ENCODE results near the gene ZNF804B. TPM values are rescaled to one million over a fixed set of nuclear protein-coding genes. Genes with fewer than 3 reads are reported as not detected.

ZNF804B gene
- total RNA-seq, 1 experiment from 2014 or later: not detected

DNA sequence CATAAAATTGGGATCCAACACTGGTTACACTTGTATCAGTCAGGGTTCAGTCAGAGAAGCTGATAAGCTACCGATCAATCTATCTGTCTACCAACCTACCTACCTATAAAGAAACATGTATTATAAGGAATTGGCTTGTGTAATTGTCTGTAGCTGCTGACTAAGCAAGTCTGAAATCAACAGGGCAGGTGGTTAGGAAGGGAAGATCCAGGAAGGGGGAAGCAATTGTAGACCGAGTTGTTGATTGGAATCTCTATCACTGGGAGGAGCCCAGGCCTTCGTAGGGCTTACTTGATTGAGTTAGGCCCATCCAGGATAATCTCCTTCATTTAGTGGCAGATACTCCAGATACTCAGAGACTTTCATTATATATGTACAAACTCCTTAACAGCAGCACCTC, 307.5 kb downstream of the ZNF804B start:
- no peaks in the 10 kb centered on the region for H4K20me1 ChIP-seq (ENCODE audit: low read length)
- no peaks in the 10 kb centered on the region for H3K9me3 ChIP-seq (ENCODE audit: low read length)
- ChIA-PET CTCF (no interaction called here), POLR2A (ENCODE audit: unreplicated experiment) (no interaction called here)
- no peak for DNase-seq
- H3K4me3 ChIP-seq (ENCODE audit: low read length): no peak overlapping the region
- no peaks in the 10 kb centered on the region for H3K4me1 ChIP-seq (ENCODE audit: insufficient read depth, low read length)
- no peak overlapping the region for H2AFZ ChIP-seq (ENCODE audit: low read length)
- H3K79me2 ChIP-seq (ENCODE audit: low read length): no peaks in the 10 kb centered on the region
- no peaks in the 10 kb centered on the region for H3F3A ChIP-seq (ENCODE audit: low read length, unreplicated experiment)
- H3K4me2 ChIP-seq (ENCODE audit: low read length): no peak overlapping the region
- no TSS peak for BruUV-seq (replicated peaks)
- no peak overlapping the region for H3K27ac ChIP-seq (ENCODE audit: low read length)
- H3K27me3 ChIP-seq (ENCODE audit: low read length): no peaks in the 10 kb centered on the region
- ATAC-seq: no peak
- H3K36me3 ChIP-seq (ENCODE audit: low read depth, low read length): no peaks in the 10 kb centered on the region
- H3K9me2 ChIP-seq (replicated peaks; ENCODE audit: low read length): no peaks in the 10 kb centered on the region
- intact Hi-C loops (cut with micrococcal nuclease): no loop called here
- TF ChIP-seq CTCF (conservative IDR thresholded peaks at IDR 0.05; ENCODE audit: low read depth, low read length) (no peak), EZH2 (IDR thresholded peaks at IDR 0.05; ENCODE audit: low read length, unreplicated experiment) (no peak), EZH2phosphoT487 (IDR thresholded peaks at IDR 0.05; ENCODE audit: borderline replicate concordance, low read length) (no peak)
- H3K9ac ChIP-seq (ENCODE audit: low read length): no peak overlapping the region

GRCh38 chr7:89072081-89072480, 312.6 kb downstream of the ZNF804B start:
- TF ChIP-seq EZH2phosphoT487 (IDR thresholded peaks at IDR 0.05; ENCODE audit: borderline replicate concordance, low read length): no peak
- no peak for TF ChIP-seq CTCF (conservative IDR thresholded peaks at IDR 0.05; ENCODE audit: low read depth, low read length)
- TF ChIP-seq EZH2 (IDR thresholded peaks at IDR 0.05; ENCODE audit: low read length, unreplicated experiment): no peak
- intact Hi-C loops (cut with micrococcal nuclease): no loop called here
- Histone ChIP-seq H3K79me2 (ENCODE audit: low read length) (no peaks in the 10 kb centered on the region), H3K27me3 (ENCODE audit: low read length) (no peaks in the 10 kb centered on the region), H3F3A (ENCODE audit: low read length, unreplicated experiment) (no peaks in the 10 kb centered on the region), H4K20me1 (ENCODE audit: low read length) (no peaks in the 10 kb centered on the region), H3K9me2 (replicated peaks; ENCODE audit: low read length) (no peaks in the 10 kb centered on the region), H3K4me2 (ENCODE audit: low read length) (no peak overlapping the region), H3K9me3 (ENCODE audit: low read length) (no peaks in the 10 kb centered on the region), H3K4me1 (ENCODE audit: insufficient read depth, low read length) (peaks cover 1% of the 10 kb centered on the region; the same call in 1 of the 2 replicates), H3K4me3 (ENCODE audit: low read length) (no peak overlapping the region), H3K9ac (ENCODE audit: low read length) (no peak overlapping the region), H3K27ac (ENCODE audit: low read length) (no peak overlapping the region), H3K36me3 (ENCODE audit: low read depth, low read length) (no peaks in the 10 kb centered on the region), H2AFZ (ENCODE audit: low read length) (no peak overlapping the region)
- ATAC-seq (no peak), DNase-seq (no peak)
- ChIA-PET CTCF (interaction anchor here (0.6 kb wide), 1 partner anchor 765 kb away, joined by 3 read pairs; no protein-coding TSS in a partner anchor), POLR2A (ENCODE audit: unreplicated experiment) (no interaction called here)
- BruUV-seq (replicated peaks): no TSS peak

DNA sequence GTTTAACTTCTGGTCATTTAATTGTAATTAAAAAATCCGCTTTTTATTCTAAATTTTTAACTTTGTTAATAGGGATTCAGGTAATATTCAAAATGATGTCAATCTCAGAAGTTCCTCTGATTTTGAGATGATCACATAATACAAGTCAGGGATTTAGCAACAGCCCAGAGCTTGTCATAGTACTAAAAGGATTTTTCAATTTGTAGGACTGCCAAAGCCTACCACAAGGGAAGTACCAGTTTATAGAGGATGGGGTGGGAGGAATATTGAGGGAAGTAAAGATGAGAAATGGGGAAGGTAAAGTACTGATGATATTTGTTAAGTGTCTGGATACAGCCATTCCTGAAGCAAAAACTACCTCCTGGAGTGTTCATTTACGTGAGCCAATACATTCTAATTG, 314.3 kb downstream of the ZNF804B start:
- BruUV-seq (replicated peaks): no TSS peak

More for the DNA sequence above, 314.3 kb downstream of the ZNF804B start:
- no peak overlapping the region for H3K4me2 ChIP-seq (ENCODE audit: low read length)
- H3K27me3 ChIP-seq (ENCODE audit: low read length): no peaks in the 10 kb centered on the region
- H3K9ac ChIP-seq (ENCODE audit: low read length): no peak overlapping the region
- no peak for ATAC-seq
- H3K36me3 ChIP-seq (ENCODE audit: low read depth, low read length): no peaks in the 10 kb centered on the region
- H3K9me2 ChIP-seq (replicated peaks; ENCODE audit: low read length): no peaks in the 10 kb centered on the region
- H3K9me3 ChIP-seq (ENCODE audit: low read length): no peaks in the 10 kb centered on the region
- H4K20me1 ChIP-seq (ENCODE audit: low read length): no peaks in the 10 kb centered on the region
- TF ChIP-seq EZH2 (IDR thresholded peaks at IDR 0.05; ENCODE audit: low read length, unreplicated experiment): no peak
- no peak for TF ChIP-seq EZH2phosphoT487 (IDR thresholded peaks at IDR 0.05; ENCODE audit: borderline replicate concordance, low read length)
- TF ChIP-seq CTCF (conservative IDR thresholded peaks at IDR 0.05; ENCODE audit: low read depth, low read length): no peak
- no peak for DNase-seq
- intact Hi-C loops (cut with micrococcal nuclease): no loop called here
- no peaks in the 10 kb centered on the region for H3F3A ChIP-seq (ENCODE audit: low read length, unreplicated experiment)
- no peak overlapping the region for H2AFZ ChIP-seq (ENCODE audit: low read length)
- CTCF ChIA-PET: no interaction called here
- no peak overlapping the region for H3K4me3 ChIP-seq (ENCODE audit: low read length)
- H3K27ac ChIP-seq (ENCODE audit: low read length): no peak overlapping the region
- H3K4me1 ChIP-seq (ENCODE audit: insufficient read depth, low read length): peaks cover 14% of the 10 kb centered on the region
- H3K79me2 ChIP-seq (ENCODE audit: low read length): no peaks in the 10 kb centered on the region
- POLR2A ChIA-PET (ENCODE audit: unreplicated experiment): no interaction called here
